HG03575 (cell line): Measurements from ENCODE around the gene RASA4B.
"Not testable (repeated sequence)": the region's sequence is repeated elsewhere in the genome, so short reads cannot be mapped to it uniquely, and the experiment has no call there.

ENCODE experiments used
- ATAC-seq: cut with Tn5 transposase; IDR thresholded peaks from one replicate; pipeline ENCODE4 v1.9.1; 2021; ENCODE audit not compliant: unreplicated experiment, insufficient number of reproducible peaks, low FRiP score; ENCODE audit errors: extremely low read depth

RASA4B gene

GRCh38 chr7:102460467-102460866, 57.1 kb downstream of the RASA4B start:
- no peak for ATAC-seq

- no peak for ATAC-seq
These were observed 58.2 kb downstream of the RASA4B start for GRCh38 chr7:102459221-102459844.

- no peak for ATAC-seq
These were observed 60.1 kb downstream of the RASA4B start for GRCh38 chr7:102457352-102457924.

GRCh38 chr7:102456327-102456726, 61.2 kb downstream of the RASA4B start:
- no peak for ATAC-seq

GRCh38 chr7:102455596-102455995, 62.0 kb downstream of the RASA4B start:
- ATAC-seq: no peak

- not testable (repeated sequence) for ATAC-seq
These were observed 62.6 kb downstream of the RASA4B start for GRCh38 chr7:102454932-102455331.

- ATAC-seq: no peak
These were observed 63.1 kb downstream of the RASA4B start for GRCh38 chr7:102454468-102454867.

GRCh38 chr7:102453319-102453718, 64.3 kb downstream of the RASA4B start:
- no peak for ATAC-seq

- no peak for ATAC-seq
These were observed 65.1 kb downstream of the RASA4B start for GRCh38 chr7:102452451-102452850.

- no peak for ATAC-seq
These were observed 66.1 kb downstream of the RASA4B start for GRCh38 chr7:102451371-102452054.

- no peak for ATAC-seq
These were observed 67.3 kb downstream of the RASA4B start for GRCh38 chr7:102450242-102450641.

GRCh38 chr7:102449136-102449535, 68.4 kb downstream of the RASA4B start:
- ATAC-seq: no peak

- ATAC-seq: no peak
These were observed 70.3 kb downstream of the RASA4B start for GRCh38 chr7:102447311-102447710.

GRCh38 chr7:102446387-102447156, 71.0 kb downstream of the RASA4B start:
- ATAC-seq: no peak

- no peak for ATAC-seq
These were observed 71.9 kb downstream of the RASA4B start for GRCh38 chr7:102445674-102446071.

GRCh38 chr7:102444961-102445673, 72.5 kb downstream of the RASA4B start:
- ATAC-seq: no peak

GRCh38 chr7:102439963-102440795, 77.4 kb downstream of the RASA4B start:
- ATAC-seq: no peak

GRCh38 chr7:102436118-102436517, 81.5 kb downstream of the RASA4B start:
- ATAC-seq: no peak
